ENCODE data around the gene RASGRP1.

- no peak for TF ChIP-seq CTCF (IDR thresholded peaks at IDR 0.05)
- no peak for TF ChIP-seq POLR2A (IDR thresholded peaks at IDR 0.05)
Observed at GRCh38 chr15:38611228-38611627, 46.6 kb upstream of the RASGRP1 start.

All from testis (tissue), 2 donors.